GM11168 (cell line): Measurements from ENCODE around the gene KIF26B.

Source experiments
- in situ Hi-C: fragments of 300-500 bp; cut with MboI; formaldehyde crosslinking; loops from one replicate; pipeline ENCODE4 v1.12.0; 2022; ENCODE audit warnings: low sequenced_read_pairs; ENCODE audit not compliant: unreplicated experiment

Gene KIF26B

DNA sequence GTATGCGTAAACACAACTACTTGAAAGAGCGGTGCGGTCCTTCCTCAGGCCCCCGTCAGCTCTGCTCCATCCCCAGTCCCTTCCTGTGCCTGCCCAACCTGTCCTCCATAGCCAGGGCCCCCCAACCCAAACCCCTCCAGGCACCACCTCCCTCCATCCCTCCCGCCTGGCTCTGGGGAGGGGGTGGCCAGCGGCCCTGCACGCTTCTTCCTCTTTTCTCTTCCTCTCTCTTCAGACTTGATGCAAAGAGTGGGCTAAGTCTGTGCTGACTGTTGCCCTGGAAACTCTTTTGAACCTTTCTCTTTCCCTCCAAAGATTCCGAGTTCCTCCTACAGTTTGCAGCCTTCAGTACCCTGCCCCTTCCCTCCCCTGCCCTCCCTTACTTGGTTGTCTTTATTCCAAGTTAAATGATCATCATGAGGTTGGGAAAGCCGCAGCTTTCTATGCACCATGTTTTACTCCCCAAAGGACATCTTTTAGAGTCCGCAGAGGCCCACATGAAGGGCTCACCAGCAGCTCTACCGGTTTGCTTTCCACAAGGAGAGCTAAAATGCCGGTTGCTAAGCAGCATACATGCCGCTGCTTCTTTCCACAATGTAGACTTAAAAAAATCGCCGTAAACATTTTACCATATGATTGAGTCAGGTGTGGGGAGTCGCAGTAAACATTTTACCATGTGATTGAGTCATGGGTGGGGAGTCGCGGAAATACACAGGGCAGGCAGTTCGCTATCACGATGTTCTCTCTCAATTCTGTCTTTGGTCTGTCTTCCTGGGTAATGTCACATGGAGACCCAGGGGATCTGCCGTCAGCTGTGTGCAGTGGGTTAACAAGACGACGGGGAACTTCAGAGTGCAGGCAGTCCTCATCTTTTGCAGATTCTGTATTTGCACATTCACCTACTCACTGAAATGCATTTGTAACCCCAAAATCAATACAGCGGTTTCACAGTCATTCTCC is 525.3 kb downstream of the KIF26B start:
- in situ Hi-C loops: no loop called here

- in situ Hi-C loops: no loop called here
Measured at GRCh38 chr1:245682638-245683628, 528.1 kb downstream of the KIF26B start.

GRCh38 chr1:245683676-245684075 is 528.9 kb downstream of the KIF26B start:
- in situ Hi-C loops: no loop called here

DNA sequence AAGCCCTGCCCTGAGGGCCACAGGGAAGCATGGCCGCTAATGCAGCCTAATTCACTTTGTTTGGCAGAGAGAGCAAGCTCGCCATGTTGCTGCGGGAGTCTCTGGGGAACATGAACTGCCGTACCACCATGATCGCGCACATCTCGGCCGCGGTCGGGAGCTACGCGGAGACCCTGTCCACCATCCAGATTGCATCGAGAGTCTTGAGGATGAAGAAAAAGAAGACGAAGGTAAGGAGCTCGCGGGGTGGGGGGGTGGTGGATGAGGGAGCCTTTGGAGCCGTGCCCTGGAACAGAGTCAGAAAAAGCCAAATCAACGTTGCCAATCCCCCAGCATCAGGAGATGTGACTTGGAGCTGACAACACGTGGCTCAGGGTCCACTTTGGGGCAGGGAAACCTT is 529.4 kb downstream of the KIF26B start:
- in situ Hi-C loops: no loop called here

DNA sequence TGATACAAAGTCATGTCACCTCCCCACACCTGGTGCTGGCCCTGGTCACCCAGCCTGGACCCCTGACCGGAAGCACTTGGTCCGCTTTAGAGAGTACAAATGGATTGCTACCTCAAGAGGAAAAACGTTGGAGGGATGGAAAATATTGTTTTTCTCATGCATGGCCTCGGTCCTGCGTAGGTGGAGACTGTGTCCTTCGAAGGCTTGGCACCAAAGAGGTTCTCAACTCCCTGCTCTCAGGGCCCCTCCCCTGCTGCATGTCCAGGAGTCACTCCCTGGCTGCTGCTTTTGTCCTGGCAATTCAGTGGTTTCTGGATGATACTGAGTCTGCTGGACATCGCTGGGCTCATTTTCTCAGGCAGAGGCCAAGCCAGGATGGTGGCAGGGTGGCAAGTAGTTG is 529.8 kb downstream of the KIF26B start:
- in situ Hi-C loops: no loop called here

DNA sequence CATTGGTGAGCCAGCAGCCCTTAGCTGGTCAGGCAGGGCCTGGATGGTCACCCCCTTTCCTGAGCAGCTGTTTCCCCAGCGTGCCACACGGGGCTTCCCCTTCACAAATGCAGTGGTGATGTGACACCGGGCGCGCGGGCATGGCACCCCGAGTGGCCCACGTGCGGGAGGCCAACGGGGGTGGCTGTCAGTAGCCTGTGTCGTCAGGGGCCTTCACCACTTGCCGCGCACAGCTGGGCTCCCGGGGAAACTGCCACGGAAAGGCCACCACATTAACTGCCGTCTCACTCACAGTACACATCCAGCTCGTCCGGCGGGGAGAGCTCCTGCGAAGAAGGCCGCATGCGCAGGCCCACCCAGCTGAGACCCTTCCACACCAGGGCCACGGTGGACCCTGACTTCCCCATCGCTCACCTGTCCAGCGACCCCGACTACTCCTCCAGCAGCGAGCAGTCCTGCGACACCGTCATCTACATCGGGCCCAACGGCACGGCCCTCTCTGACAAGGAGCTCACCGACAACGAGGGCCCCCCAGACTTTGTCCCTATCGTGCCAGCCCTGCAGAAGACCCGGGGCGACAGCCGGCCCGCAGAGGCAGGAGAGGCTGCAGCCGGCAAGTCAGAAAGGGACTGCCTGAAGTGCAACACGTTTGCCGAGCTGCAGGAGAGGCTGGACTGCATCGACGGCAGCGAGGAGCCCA is 530.5 kb downstream of the KIF26B start:
- in situ Hi-C loops: no loop called here

GRCh38 chr1:245686006-245686405 is 531.2 kb downstream of the KIF26B start:
- in situ Hi-C loops: no loop called here

- in situ Hi-C loops: no loop called here
Measured at GRCh38 chr1:245686446-245687030, 531.8 kb downstream of the KIF26B start.

DNA sequence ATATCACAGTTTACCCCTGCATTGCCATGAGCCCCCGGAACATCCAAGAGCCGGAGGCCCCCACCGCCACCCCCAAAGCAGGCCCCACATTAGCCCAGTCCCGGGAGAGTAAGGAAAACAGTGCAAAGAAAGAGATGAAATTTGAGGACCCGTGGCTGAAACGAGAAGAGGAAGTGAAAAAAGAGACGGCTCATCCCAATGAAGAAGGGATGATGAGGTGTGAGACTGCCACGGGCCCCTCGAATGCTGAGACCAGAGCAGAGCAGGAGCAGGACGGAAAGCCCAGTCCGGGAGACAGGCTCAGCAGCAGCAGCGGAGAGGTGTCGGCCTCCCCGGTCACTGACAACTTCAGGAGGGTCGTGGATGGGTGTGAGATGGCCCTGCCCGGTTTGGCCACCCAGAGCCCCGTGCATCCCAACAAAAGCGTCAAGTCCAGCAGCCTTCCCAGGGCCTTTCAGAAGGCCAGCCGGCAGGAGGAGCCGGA is 532.4 kb downstream of the KIF26B start:
- in situ Hi-C loops: no loop called here

GRCh38 chr1:245687636-245688535 is 533.1 kb downstream of the KIF26B start:
- in situ Hi-C loops: no loop called here

GRCh38 chr1:245688536-245689453 is 534.0 kb downstream of the KIF26B start:
- in situ Hi-C loops: no loop called here

DNA sequence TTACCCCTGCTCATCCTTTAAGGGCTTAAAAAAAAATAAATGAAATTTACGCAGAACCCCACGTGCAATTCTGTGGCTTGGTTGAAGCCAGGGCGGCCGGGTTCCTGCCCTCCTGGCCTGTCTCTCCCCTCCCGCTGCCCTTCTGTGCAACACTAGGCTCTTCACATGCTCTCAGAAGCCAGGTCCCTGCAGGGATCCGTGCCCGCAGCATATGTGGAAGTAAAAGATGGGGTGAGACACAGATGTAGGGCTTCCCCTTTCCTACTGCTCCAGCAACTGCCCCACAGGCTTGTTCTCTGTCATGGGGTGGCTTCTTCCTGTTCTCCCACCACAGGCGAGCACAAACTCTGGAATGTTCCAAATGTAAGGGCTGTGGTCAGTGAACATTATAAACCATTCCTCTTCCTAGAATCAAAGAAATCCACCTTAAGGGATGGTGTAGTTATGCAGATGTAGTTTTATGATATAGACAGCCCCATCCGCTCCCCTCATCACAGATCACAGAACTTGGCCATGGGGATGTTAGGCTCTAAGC is 535.4 kb downstream of the KIF26B start:
- in situ Hi-C loops: no loop called here

DNA sequence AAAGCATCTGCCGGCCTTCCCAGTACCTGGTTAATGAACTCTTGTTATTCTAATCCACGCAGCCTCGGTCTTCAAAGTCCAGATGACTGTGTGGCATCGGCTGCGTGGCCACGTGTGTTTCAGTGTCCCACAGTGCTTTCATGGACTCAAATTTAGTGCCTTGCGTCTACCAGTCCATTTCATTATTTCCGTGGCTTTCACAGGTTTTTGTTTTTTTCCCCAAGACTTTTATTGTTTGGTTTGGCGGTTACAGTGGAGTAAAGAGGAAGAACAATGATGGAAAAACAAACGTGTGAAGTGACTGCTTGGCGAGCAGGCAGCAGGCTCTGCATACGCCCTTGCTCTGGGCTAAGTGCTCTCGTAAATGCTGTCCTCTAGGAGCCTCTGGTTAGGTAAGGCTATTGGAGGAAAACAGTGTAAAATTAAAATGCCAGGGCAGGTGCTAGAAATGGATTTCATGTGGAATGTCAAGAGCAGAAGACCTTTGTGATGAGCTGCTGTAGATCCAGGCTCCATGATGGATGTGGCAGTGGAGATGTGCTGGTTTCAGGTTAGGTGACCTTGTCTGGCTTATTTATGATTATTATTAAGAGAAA is 536.3 kb downstream of the KIF26B start:
- in situ Hi-C loops: no loop called here

GRCh38 chr1:245691897-245692296 is 537.1 kb downstream of the KIF26B start:
- in situ Hi-C loops: no loop called here

DNA sequence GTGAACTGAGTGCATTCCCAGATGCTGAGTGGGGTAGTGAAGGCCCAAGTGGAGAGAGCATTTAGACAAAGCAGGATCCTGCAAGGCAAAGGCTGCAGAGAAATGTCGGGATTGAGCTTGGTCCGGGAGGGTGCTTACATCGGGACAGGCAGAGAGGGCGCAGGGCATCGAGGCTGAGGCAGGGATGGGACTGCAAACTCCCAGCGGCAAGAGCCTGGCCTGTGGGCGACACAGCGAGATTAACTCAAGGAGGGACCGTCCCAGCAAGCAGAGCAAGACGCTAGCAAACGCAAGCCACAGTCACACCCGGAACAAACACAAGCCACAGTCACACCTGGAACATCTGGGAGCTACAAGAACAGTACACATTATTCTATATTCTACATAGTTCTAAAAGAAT is 537.5 kb downstream of the KIF26B start:
- in situ Hi-C loops: no loop called here

GRCh38 chr1:245693116-245693793 is 538.5 kb downstream of the KIF26B start:
- in situ Hi-C loops: no loop called here
